Measurements from ENCODE around the gene ARL6IP1.
"Not testable (repeated sequence)": the region's sequence is repeated elsewhere in the genome, so short reads cannot be mapped to it uniquely, and the experiment has no call there.

GRCh38 chr16:18774651-18775050 is 26.7 kb downstream of the ARL6IP1 start:
- TF ChIP-seq CTCF, POLR2A (IDR thresholded peaks at IDR 0.05): not testable (repeated sequence)

Measured in right lobe of liver (tissue), 4 donors.